GM18511 (cell line): ENCODE data around the gene SENP1.

ENCODE experiments used
- ATAC-seq: cut with Tn5 transposase; IDR thresholded peaks from one replicate; pipeline ENCODE4 v1.9.1; 2021; ENCODE audit warnings: mild to moderate bottlenecking, moderate library complexity; ENCODE audit not compliant: unreplicated experiment

The SENP1 gene

GRCh38 chr12:48068457-48068856, 37.4 kb downstream of the SENP1 start:
- no peak for ATAC-seq

GRCh38 chr12:48067250-48067938, 38.5 kb downstream of the SENP1 start:
- no peak for ATAC-seq

GRCh38 chr12:48065041-48065440, 40.8 kb downstream of the SENP1 start:
- ATAC-seq: no peak

- ATAC-seq: no peak
Observed at GRCh38 chr12:48063530-48063929, 42.3 kb downstream of the SENP1 start.

- no peak for ATAC-seq
Observed at GRCh38 chr12:48061938-48062719, 43.8 kb downstream of the SENP1 start.

GRCh38 chr12:48060474-48060873, 45.4 kb downstream of the SENP1 start:
- ATAC-seq: no peak

- ATAC-seq: no peak
Observed at GRCh38 chr12:48058771-48059170, 47.1 kb downstream of the SENP1 start.

GRCh38 chr12:48054955-48055821, 50.7 kb downstream of the SENP1 start:
- no peak for ATAC-seq

- no peak for ATAC-seq
Observed at GRCh38 chr12:48053883-48054282, 52.0 kb downstream of the SENP1 start.

GRCh38 chr12:48053122-48053521, 52.8 kb downstream of the SENP1 start:
- ATAC-seq: no peak

- ATAC-seq: no peak
Observed at GRCh38 chr12:48051681-48052080, 54.2 kb downstream of the SENP1 start.

GRCh38 chr12:48050174-48050573, 55.7 kb downstream of the SENP1 start:
- no peak for ATAC-seq

GRCh38 chr12:48045965-48046518, 59.8 kb downstream of the SENP1 start:
- ATAC-seq: no peak

GRCh38 chr12:48045061-48045846, 60.6 kb downstream of the SENP1 start:
- ATAC-seq: no peak

GRCh38 chr12:48044396-48044795, 61.5 kb downstream of the SENP1 start:
- no peak for ATAC-seq

GRCh38 chr12:48043771-48044170, 62.1 kb downstream of the SENP1 start:
- ATAC-seq: no peak

GRCh38 chr12:48041591-48042423, 64.1 kb downstream of the SENP1 start:
- ATAC-seq: no peak

- no peak for ATAC-seq
Observed at GRCh38 chr12:48040354-48040753, 65.5 kb downstream of the SENP1 start.

GRCh38 chr12:48039151-48039550, 66.7 kb downstream of the SENP1 start:
- ATAC-seq: no peak
